HepG2 (cell line): Measurements from ENCODE around the gene NCOA3. TPM values are rescaled to one million over a fixed set of nuclear protein-coding genes. Genes with fewer than 3 reads are reported as not detected.

Source experiments
- CEBPB ChIP-seq: IDR thresholded peaks from 2 replicates; pipeline ENCODE4 v1.6.1; 2011; ENCODE audit warnings: low read depth, low read length, improper control_type of control experiment, borderline replicate concordance
- DNMT3B ChIP-seq: conservative IDR thresholded peaks from 2 replicates; pipeline ENCODE4 v1.6.1; 2016; ENCODE audit warnings: missing biosample characterization, control low read depth
- DRAP1 ChIP-seq: IDR thresholded peaks from 2 replicates; pipeline ENCODE4 v1.6.1; 2016; ENCODE audit warnings: missing genetic modification reagents, missing compliant biosample characterization
- ELF1 ChIP-seq: sonication (generic); formaldehyde crosslinking; IDR thresholded peaks from 2 replicates; pipeline ENCODE4 v1.4.0; 2020; ENCODE audit warnings: missing genetic modification reagents
- EP300 ChIP-seq, 3 experiments: sonication (generic) in 1 of 3; formaldehyde crosslinking in 1 of 3; IDR thresholded peaks; 2 replicates each; pipeline versions ENCODE4 v1.5.1 to v1.6.1; 2011 to 2020; ENCODE audit warnings: low read depth in 2 of 3, low read length in 2 of 3, borderline replicate concordance in 1 of 3, improper control_type of control experiment in 1 of 3, mild to moderate bottlenecking in 1 of 3, missing genetic modification reagents in 1 of 3, moderate library complexity in 1 of 3
- HHEX ChIP-seq: IDR thresholded peaks from 2 replicates; pipeline ENCODE4 v1.6.1; 2016; ENCODE audit warnings: control low read depth
- MXD3 ChIP-seq: IDR thresholded peaks from 2 replicates; pipeline ENCODE4 v1.6.1; 2016; ENCODE audit warnings: mild to moderate bottlenecking, missing biosample characterization, missing genetic modification reagents
- NFIB ChIP-seq: sonication (generic); formaldehyde crosslinking; IDR thresholded peaks from 2 replicates; pipeline ENCODE4 v1.9.0; 2021; ENCODE audit warnings: missing genetic modification reagents, mild to moderate bottlenecking, borderline replicate concordance
- PLRG1 ChIP-seq: fragments of 450-650 bp; conservative IDR thresholded peaks from 2 replicates; pipeline ENCODE4 v1.6.1; 2016
- POLR2AphosphoS5 ChIP-seq: IDR thresholded peaks from 2 replicates; pipeline ENCODE4 v1.6.1; 2012; ENCODE audit warnings: low read depth, low read length
- RBFOX2 ChIP-seq: fragments of 200-400 bp; formaldehyde crosslinking; IDR thresholded peaks from 2 replicates; pipeline ENCODE4 v1.6.1; 2017; ENCODE audit warnings: low read depth, mild to moderate bottlenecking, low read length
- SMYD3 ChIP-seq: sonication (generic); formaldehyde crosslinking; IDR thresholded peaks from 2 replicates; pipeline ENCODE4 v1.8.1; 2023; ENCODE audit warnings: mild to moderate bottlenecking, missing genetic modification reagents
- STAG1 ChIP-seq: sonication (generic); formaldehyde crosslinking; IDR thresholded peaks from 2 replicates; pipeline ENCODE4 v1.4.0; 2020; ENCODE audit warnings: missing genetic modification reagents
- THAP9 ChIP-seq: sonication (generic); formaldehyde crosslinking; IDR thresholded peaks from 2 replicates; pipeline ENCODE4; 2020; ENCODE audit warnings: missing genetic modification reagents, mild to moderate bottlenecking, borderline replicate concordance
- ZKSCAN1 ChIP-seq: fragments of 150-350 bp; IDR thresholded peaks from 2 replicates; pipeline ENCODE4 v1.6.1; 2014; ENCODE audit warnings: low read length
- ZNF253 ChIP-seq: sonication (generic); formaldehyde crosslinking; IDR thresholded peaks from 2 replicates; pipeline ENCODE4 v1.8.0; 2022; ENCODE audit warnings: mild to moderate bottlenecking, missing genetic modification reagents, borderline replicate concordance
- ZNF333 ChIP-seq: sonication (generic); formaldehyde crosslinking; IDR thresholded peaks from 2 replicates; pipeline ENCODE4 v1.4.0; 2020; ENCODE audit warnings: mild to moderate bottlenecking, missing genetic modification reagents, borderline replicate concordance
- ZNF367 ChIP-seq: sonication (generic); formaldehyde crosslinking; IDR thresholded peaks from 2 replicates; pipeline ENCODE4 v1.4.0; 2020; ENCODE audit warnings: missing genetic modification reagents, borderline replicate concordance
- ZNF543 ChIP-seq: sonication (generic); formaldehyde crosslinking; IDR thresholded peaks from 2 replicates; pipeline ENCODE4 v1.4.0; 2020; ENCODE audit warnings: mild to moderate bottlenecking, missing genetic modification reagents
- ZNF569 ChIP-seq: sonication (generic); formaldehyde crosslinking; IDR thresholded peaks from 2 replicates; pipeline ENCODE4 v1.5.0; 2020; ENCODE audit warnings: mild to moderate bottlenecking, missing genetic modification reagents, moderate library complexity, borderline replicate concordance
- ZNF777 ChIP-seq: sonication (generic); formaldehyde crosslinking; IDR thresholded peaks from 2 replicates; pipeline ENCODE4 v1.4.0; 2020; ENCODE audit warnings: missing genetic modification reagents
- ZNF816 ChIP-seq: sonication (generic); formaldehyde crosslinking; IDR thresholded peaks from 2 replicates; pipeline ENCODE4 v1.8.0; 2022; ENCODE audit warnings: missing genetic modification reagents, mild to moderate bottlenecking, borderline replicate concordance
- ZNF891 ChIP-seq: sonication (generic); formaldehyde crosslinking; IDR thresholded peaks from 2 replicates; pipeline ENCODE4 v1.5.0; 2020; ENCODE audit warnings: mild to moderate bottlenecking, missing genetic modification reagents
- ZSCAN30 ChIP-seq: sonication (generic); formaldehyde crosslinking; IDR thresholded peaks from 2 replicates; pipeline ENCODE4 v1.5.0; 2020; ENCODE audit warnings: mild to moderate bottlenecking, missing genetic modification reagents
- polyA plus RNA-seq, 8 experiments: library from polyadenylated mRNA; depleted of rRNA in 3 of 8; stranded (reverse) in 7 of 8; unstranded in 1 of 8; fragments of >200 nt; fragmentation: Illumina TruSeq in 4 of 8; extraction: Trizol in 4 of 8; gene quantifications; 2 replicates each; pipeline versions ENCODE4 v1.2.1 to v1.2.3, GENCODE V29; 2011 to 2016; ENCODE audit warnings: low read depth in 4 of 8, missing spikeins in 1 of 8, mixed read lengths in 1 of 8; ENCODE audit not compliant: insufficient read depth in 1 of 8
- total RNA-seq, 5 experiments: library from RNA; depleted of rRNA; stranded (reverse); fragments of >200 nt; fragmentation: Illumina TruSeq; extraction: Trizol; gene quantifications; 2 replicates each; pipeline ENCODE4 v1.2.3, GENCODE V29; 2016; ENCODE audit warnings: low read depth in 1 of 5

NCOA3 gene
- total and polyA plus RNA-seq, 2 of the 13 experiments (the other 11 are each of a cell fraction or from before 2014, with no cell fraction given) = 35.0 to 56.8 TPM

- TF ChIP-seq EP300 (IDR thresholded peaks at IDR 0.05; ENCODE audit: low read depth in 2 of 2, low read length in 2 of 2) = no peak
- peak; percentile 34; the same call in 1 of the 2 replicates for TF ChIP-seq EP300 (CRISPR knock-in tag; IDR thresholded peaks at IDR 0.05; ENCODE audit: borderline replicate concordance)
- no peak for TF ChIP-seq SMYD3 (CRISPR knock-in tag)
- no peak for TF ChIP-seq ZNF543 (CRISPR knock-in tag)
- TF ChIP-seq DRAP1 (CRISPR knock-in tag) = peak; percentile 49; the same call in 1 of the 2 replicates
- TF ChIP-seq NFIB (CRISPR knock-in tag) = no peak
- TF ChIP-seq ELF1 = no peak
- TF ChIP-seq THAP9 (CRISPR knock-in tag) = no peak
- peak; percentile 86 for TF ChIP-seq MXD3 (CRISPR knock-in tag)
- peak; percentile 51; the same call in 1 of the 2 replicates for TF ChIP-seq ZNF891 (CRISPR knock-in tag)
- no peak for TF ChIP-seq DNMT3B (CRISPR knock-in tag)
- TF ChIP-seq ZNF777 (CRISPR knock-in tag) = no peak
- TF ChIP-seq ZNF367 (CRISPR knock-in tag) = no peak
- no peak for TF ChIP-seq ZNF816 (CRISPR knock-in tag)
- TF ChIP-seq CEBPB = no peak
- 0 out of 2 replicates have a peak, but pooled peaks have one; percentile 23 for TF ChIP-seq ZKSCAN1
- no peak for TF ChIP-seq HHEX (CRISPR knock-in tag)
- no peak for TF ChIP-seq POLR2AphosphoS5
- TF ChIP-seq ZNF333 (CRISPR knock-in tag) = no peak
- no peak for TF ChIP-seq ZNF569
- peak; percentile 99 for TF ChIP-seq STAG1 (CRISPR knock-in tag)
- no peak for TF ChIP-seq ZNF253
- no peak for TF ChIP-seq PLRG1
- no peak for TF ChIP-seq RBFOX2
- no peak for TF ChIP-seq ZSCAN30 (CRISPR knock-in tag)
Measured at GRCh38 chr20:47677635-47678453, 176.2 kb downstream of the NCOA3 start (continued).
